Astrocyte (in vitro differentiated cells and primary cell): ENCODE measurements around the gene ANGEL1.

Experiments used
- EZH2 ChIP-seq: IDR thresholded peaks from 2 replicates; pipeline ENCODE4 v1.6.1; 2012; ENCODE audit warnings: mild to moderate bottlenecking, low read length, inconsistent platforms; ENCODE audit not compliant: insufficient read depth
- TF ChIP-seq, protein P1 (sequence below): IDR thresholded peaks from 2 replicates; pipeline ENCODE4 v1.5.1; 2011; ENCODE audit warnings: low read depth, mild to moderate bottlenecking, inconsistent platforms, low read length, moderate library complexity; ENCODE audit not compliant: insufficient read depth

DNA sequence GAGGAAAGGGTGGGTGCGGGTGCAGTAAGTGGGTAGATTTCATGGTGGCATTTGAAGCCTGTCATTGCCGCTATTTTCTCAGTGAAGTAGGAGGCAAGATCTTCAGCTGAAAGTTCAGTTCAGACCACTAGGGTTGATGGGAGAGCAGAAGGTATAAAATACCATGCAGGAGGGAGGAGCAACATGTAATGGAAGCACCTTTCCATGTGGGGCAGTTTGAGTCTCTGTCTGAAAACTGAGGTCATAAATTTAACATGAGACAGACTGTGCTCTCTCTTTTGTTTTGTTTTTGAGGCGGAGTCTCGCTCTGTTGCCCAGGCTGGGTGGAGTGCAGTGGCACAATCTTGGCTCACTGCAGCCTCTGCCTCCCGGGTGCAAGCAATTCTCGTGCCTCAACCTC, 36.2 kb upstream of the ANGEL1 start:
- TF ChIP-seq, protein P1, sequence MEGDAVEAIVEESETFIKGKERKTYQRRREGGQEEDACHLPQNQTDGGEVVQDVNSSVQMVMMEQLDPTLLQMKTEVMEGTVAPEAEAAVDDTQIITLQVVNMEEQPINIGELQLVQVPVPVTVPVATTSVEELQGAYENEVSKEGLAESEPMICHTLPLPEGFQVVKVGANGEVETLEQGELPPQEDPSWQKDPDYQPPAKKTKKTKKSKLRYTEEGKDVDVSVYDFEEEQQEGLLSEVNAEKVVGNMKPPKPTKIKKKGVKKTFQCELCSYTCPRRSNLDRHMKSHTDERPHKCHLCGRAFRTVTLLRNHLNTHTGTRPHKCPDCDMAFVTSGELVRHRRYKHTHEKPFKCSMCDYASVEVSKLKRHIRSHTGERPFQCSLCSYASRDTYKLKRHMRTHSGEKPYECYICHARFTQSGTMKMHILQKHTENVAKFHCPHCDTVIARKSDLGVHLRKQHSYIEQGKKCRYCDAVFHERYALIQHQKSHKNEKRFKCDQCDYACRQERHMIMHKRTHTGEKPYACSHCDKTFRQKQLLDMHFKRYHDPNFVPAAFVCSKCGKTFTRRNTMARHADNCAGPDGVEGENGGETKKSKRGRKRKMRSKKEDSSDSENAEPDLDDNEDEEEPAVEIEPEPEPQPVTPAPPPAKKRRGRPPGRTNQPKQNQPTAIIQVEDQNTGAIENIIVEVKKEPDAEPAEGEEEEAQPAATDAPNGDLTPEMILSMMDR: no peak
- no peak for TF ChIP-seq EZH2
